Activated CD4-positive, alpha-beta T cell treated with anti-CD3 and anti-CD28 coated beads, Interleukin-2, Interleukin-4, amounts not matched to agents 100 ng/mL and 50 ng/mL, durations not matched to agents 16 hours and 8 hours (primary cell): ENCODE data around the gene SERPINC1.
"Not testable (repeated sequence)": the region's sequence is repeated elsewhere in the genome, so short reads cannot be mapped to it uniquely, and the experiment has no call there.

Experiments used
- DNase-seq: peaks from one replicate; pipeline ENCODE4 v3.0.0-alpha.2; 2020; ENCODE audit warnings: low spot score

Gene SERPINC1

DNA sequence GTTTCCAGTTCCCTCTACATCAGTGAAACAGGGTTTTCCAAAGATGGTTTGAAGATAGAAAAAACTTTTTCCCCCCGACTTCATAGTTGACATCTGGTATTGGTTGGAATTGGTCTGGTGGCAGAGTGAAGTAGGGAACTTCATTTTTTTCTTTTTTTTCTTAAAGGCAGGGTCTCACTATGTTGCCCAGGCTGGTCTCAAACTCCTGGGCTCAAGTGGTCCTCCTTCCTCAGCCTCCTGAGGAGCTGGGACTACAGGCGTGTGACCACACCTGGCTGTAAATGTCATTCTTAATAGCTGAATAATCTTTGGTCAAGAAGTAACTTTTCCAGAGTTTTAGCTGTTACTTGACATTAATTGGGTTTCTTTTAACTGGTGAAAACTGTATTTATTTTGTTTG, 27.2 kb downstream of the SERPINC1 start:
- DNase-seq: no peak

DNA sequence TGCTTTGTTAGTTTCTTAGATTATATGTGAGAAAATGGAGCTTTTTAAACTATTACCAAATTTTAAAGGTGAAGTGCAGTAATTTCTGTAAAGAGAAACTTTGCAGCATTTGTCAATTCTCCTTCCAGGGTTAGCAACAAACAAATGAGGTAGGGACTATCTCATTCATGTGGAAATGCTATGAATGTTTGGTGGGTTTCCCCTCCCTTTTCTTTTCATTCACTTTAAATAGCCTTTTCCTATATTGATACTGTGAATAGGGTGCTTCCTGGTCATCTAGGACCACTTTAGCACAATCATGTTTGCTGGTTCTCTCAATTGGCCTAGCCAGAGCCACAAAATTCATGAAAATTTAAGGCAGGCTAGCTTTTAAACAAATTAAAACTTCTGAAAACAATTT, 28.4 kb downstream of the SERPINC1 start:
- DNase-seq: no peak

DNA sequence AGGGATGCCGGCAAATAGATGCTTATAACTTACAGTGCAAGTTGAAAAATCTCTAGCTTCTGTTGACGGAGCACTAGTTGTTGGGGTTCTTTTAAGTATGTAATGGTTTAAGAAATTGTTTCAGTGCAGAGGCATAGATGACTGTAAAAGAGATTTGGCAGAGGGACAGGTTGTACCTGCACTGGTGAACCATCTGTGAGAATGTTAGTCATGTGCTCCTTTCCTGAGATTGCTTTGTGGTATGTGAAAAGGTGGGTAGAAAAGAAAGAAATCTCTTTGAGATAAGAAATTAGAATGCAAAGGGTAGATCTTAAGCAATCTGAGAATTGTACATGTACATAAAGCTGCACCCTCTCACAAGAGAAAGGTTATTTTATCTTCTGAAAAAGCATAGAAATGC, 29.5 kb downstream of the SERPINC1 start:
- DNase-seq: no peak

GRCh38 chr1:173886746-173887611, 30.1 kb downstream of the SERPINC1 start:
- DNase-seq: no peak

DNA sequence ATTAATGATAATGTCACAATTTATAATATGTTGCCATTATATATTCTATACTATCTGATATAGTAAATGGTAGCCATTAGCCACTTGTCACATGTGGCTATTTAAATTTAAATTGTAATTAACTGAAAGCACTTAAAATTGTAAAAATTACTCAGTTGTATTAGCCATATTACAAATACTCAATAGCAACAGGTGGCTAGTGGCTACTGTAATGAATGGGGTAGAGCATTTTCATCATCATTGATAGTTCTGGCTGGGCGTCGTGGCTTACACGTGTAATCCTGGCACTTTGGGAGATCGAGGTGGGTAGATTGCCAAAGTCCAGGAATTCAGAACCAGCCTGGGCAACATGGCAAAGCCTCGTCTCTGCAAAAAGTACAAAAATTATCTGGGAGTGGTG, 32.4 kb downstream of the SERPINC1 start:
- DNase-seq: no peak

- DNase-seq: not testable (repeated sequence)
Observed at GRCh38 chr1:173881117-173881516, 36.0 kb downstream of the SERPINC1 start.

DNA sequence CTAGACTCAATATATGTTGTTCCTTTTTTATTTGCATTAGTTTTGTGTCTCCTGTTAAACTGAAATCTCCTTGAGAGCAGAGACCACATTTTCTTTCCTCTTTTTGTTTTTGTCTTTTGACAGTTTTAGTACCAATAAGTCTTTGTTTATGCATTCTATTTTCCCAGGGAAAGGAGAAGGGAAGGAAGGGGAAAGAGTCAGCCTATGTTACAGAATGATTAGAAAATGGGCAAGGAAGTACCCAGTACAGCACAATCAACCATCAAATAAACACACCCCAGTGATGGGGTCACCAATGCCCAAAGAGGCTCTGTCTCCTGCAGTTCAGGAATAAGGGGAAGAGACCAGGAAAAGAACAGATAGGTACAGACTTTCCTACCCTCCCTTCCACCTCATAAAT, 38.9 kb downstream of the SERPINC1 start:
- no peak for DNase-seq

- DNase-seq: no peak
Observed at GRCh38 chr1:173876732-173877131, 40.4 kb downstream of the SERPINC1 start.

DNA sequence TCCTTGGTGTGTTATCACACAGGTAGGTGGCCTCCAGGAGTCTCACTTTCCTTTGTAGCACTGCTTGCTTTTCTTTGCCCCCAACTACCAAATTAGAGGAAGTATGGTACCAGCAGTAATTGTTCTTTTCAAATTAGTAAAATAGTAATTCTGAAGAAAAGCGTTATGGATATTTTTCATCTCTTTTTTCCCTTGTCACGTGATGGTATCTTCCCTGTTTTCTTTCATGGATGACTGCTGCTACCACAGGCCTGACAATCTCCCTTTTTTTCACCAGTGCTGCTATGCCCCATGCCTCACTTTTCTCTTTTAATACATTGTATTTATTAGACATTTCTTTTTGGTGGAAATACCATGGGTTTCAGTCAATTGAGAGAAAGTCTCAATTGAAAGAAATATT, 45.6 kb downstream of the SERPINC1 start:
- DNase-seq: no peak

GRCh38 chr1:173871091-173871490, 46.0 kb downstream of the SERPINC1 start:
- no peak for DNase-seq

DNA sequence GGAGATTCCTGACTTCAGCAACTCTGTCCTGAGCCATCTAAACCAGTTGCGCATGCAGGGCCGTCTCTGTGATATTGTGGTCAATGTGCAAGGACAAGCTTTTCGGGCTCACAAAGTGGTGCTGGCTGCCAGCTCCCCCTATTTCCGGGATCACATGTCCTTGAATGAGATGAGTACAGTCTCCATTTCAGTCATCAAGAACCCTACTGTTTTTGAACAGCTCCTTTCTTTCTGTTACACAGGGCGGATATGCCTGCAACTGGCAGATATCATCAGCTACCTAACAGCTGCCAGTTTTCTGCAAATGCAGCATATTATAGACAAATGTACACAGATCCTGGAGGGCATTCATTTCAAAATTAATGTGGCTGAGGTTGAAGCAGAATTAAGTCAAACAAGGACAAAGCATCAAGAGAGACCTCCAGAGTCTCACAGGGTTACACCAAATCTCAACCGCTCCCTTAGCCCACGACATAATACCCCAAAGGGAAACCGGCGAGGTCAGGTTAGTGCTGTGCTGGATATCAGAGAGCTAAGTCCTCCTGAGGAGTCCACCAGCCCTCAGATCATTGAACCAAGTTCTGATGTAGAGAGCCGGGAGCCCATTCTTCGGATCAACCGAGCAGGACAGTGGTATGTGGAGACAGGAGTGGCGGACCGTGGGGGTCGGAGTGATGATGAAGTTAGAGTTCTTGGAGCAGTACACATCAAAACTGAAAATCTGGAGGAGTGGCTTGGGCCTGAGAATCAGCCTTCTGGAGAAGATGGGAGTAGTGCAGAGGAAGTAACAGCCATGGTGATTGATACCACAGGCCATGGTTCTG, 46.7 kb downstream of the SERPINC1 start:
- DNase-seq: peak; percentile 88

GRCh38 chr1:173869021-173869359, 48.1 kb downstream of the SERPINC1 start:
- DNase-seq: no peak

DNA sequence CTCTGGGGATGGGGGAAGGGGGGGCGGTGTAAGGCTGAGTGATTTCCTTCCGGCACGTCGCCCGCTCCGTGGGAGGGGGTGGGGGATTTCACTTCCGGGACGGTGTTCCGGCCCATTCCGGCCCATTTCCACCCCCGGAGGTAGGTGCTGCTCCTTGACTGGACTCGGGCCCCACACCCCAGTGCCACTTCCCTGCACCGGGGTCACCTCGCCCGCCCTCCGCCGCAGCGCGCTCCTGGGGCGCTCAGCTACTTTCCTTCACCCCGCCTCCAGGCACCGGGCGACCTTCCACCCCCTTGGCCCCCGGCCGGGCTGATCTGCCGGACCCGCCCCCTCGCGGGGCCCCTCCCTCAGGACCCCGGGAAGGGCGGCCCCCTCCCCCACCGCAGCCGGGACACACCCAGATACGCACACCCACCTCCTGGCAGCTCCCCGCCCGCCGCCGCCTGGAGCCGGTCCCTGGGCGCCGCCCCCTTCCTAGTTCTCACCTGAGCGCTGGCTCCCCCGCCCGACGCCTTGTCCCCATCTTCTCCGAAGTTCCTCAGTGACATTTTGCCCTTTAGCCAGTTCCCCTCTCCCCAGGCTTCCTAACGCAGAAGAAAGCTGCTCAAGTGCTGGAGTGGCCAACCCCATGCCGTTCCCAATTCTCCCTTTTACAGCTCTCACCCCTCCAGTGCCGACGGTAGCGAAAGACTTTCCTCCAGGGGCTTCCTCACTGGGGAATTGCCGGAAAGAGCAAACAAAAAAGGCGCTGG, 48.7 kb downstream of the SERPINC1 start, which contains the start of gene ZBTB37:
Gene ZBTB37 (plus strand): TSS at position 115 of the 755 bp plus-strand sequence. CDS start 1,846 bp downstream, outside the sequence.
- peak; percentile 96 for DNase-seq

DNA sequence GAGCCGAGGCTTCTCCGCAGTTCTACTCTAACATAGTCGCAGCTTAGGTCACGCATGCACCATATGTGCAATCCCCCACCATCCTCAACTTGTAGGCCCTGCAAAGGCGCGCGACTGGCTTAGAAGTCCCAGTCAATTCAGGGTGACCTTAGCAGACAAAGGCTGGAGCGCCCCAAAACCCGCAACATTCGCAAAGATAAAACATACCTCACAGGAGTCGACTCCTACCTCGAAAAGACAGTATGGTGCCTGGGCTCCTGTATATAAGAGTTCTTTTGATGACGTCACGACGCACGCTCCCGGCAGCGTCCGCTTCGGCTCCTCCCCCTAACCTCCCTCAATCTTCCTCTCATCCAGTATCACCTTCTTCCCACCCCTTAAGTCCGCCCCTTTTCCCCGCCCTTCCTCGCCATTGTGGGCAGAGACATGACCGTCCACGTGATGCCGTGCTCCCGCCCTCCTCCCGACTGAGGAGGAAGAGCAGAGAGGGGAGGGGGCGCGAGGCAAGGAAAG, 49.3 kb downstream of the SERPINC1 start, which contains the start of gene GAS5:
Gene GAS5 (minus strand): TSS at position 237 of the 513 bp plus-strand sequence.
- peak; percentile 100 for DNase-seq

DNA sequence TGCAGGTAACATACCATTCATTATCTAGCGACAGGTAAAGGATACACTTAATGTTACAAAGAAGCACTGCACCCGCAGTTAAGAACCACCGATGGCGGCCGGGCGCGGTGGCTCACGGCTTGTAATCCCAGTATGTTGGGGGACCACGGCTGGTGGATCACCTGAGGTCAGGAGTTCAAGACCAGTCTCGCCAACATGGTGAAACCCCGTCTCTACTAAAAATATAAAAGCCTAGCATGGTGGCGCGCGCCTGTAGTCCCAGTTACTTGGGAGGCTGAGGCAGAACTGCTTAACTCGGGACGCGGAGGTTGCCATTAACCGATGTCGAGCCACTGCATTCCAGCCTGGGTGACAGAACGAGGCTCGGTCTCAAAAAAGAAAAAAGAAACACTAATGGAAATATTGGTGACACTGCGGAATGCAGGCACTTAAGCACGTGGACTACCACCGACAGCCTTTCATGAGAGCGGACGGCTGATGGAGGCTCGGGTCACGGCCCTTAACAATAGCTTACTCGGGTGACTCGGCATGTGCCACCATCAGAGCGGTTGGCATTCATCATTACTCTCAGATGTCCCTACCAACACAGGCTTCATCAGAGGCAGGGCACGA, 49.9 kb downstream of the SERPINC1 start:
- no peak for DNase-seq

- DNase-seq: peak; percentile 28
Observed at GRCh38 chr1:173866413-173867115, 50.6 kb downstream of the SERPINC1 start.

DNA sequence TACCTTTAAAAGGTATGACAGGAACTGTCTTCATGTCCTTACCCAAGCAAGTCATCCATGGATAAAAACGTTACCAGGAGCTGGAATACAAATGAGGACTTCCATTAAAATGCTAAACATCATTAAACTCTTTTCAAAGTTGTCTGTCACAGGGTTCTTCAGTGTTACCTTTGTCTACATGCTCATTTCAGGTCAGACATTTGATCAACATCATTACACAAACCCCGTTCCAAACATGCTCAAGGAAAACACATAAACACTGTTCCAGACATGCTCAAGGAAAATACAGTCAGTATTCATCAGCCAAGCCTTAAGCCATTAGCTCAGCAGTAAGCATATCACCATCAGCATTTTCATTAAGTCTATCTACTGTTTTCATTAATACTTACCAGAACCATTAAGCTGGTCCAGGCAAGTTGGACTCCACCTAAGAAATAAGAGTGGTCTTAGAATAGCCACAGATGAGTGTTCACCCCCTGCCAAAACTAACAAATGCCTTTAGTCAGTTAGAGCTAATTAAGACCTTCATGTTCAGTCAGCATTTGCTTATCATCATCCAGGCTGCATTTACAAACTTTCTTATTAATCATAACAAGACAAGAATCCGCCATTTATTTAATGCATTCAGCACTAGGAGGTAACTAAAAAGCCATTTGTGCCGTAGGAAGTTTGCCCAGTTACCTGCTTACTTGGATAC, 51.5 kb downstream of the SERPINC1 start:
- DNase-seq: peak; percentile 29

GRCh38 chr1:173864179-173864867, 52.8 kb downstream of the SERPINC1 start:
- DNase-seq: peak; percentile 28
